Left colon (tissue), 2 donors: ENCODE data around the gene RGS12. TPM values are rescaled to one million over a fixed set of nuclear protein-coding genes. Genes with fewer than 3 reads are reported as not detected.
"Not testable (repeated sequence)": the region's sequence is repeated elsewhere in the genome, so short reads cannot be mapped to it uniquely, and the experiment has no call there.

ENCODE experiments used
- ATAC-seq: fragments of 200-7000 bp; cut with Tn5 transposase; one replicate; pipeline ENCODE4 v1.9.1; 2020; ENCODE audit warnings: mild to moderate bottlenecking, moderate library complexity
- DNase-seq, 2 donors: peaks; one replicate each; pipeline ENCODE4 v3.0.0-alpha.2; 2020
- intact Hi-C, 2 donors: fragments of 100-400 bp; cut with DNase I in 1 of 2; cut with micrococcal nuclease in 1 of 2; formaldehyde crosslinking; loops; one replicate each; pipeline versions ENCODE4 v1.11.2 to v1.14.0; 2022; cut with DNase I, micrococcal nuclease
- total RNA-seq, 2 donors: library from RNA; stranded (reverse); fragmentation: NEBNext Ultra II Directional; extraction: Animal tissue kit (Norgen Biotek cat#: 25700); gene quantifications; one replicate each; pipeline ENCODE4 v1.2.1, GENCODE V29; 2021
- donor health status: DM: no; HTN: no; CAD: no.
- donor health status: DM: yes; HTN: yes; CAD: no.

RGS12 gene
- total RNA-seq, 2 donors from 2014 or later, result 21.5 to 23.5 TPM

DNA sequence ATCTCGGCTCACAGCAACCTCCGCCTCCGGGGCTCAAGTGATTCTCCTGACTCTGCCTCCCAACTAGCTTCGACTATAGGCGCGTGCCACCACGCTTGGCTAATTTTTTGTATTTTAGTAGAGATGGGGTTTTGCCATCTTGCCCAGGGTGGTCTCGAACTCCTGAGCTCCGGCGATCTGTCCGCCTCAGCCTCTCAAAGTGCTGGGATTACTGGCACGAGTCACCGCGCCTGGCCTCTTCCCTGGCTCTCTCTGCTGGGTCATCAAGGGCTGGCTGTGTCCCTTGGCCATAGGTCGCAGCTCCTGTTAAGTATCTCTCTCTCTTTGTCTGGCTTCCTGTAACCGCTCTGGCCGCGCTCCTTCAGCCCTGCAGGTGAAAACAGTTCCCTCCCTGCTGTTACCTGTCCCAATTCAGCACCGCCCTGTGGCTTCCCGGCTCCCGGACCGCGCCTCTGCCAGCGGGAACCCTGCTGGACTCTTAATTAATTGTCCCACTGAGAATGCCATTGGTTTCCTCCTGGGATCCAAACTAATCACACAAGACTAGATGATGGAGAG lies 1.3 kb upstream of the RGS12 start:
- DNase-seq (peak; percentile 66 to 68), ATAC-seq (peak; percentile 38)
- intact Hi-C loops, result no loop called here

DNA sequence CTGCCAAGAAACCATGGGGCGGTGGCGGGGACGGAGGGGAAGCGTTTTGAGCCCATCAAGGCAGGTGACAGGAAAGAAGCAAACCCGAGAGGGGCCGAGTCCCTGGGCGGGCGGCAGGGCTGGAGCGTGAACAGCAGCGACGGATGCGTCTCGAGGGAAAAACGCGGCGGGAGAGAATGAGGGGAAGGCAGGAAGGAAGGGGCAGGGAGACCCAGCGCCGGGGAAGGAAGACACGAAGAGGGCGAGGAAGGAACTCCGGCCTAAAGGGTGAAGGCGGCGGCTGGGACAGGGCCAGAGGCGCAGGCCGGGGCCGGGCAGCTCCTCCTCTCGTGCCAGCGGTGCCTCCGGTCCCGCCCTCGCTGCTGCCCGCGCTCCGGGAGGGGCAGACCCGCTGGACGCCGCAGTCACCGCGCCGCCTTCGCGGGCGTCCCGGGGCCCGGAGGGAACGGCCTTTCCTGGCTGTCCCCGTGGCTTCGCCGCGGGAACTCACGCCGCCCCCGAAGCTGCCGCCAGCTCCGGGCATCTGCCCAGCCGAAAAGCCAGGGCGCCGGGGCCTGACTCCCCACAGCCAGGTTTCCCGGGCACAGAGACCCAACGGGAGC lies 751 bp upstream of the RGS12 start:
- ATAC-seq (peak; percentile 76), DNase-seq (peak; percentile 68 to 81)
- intact Hi-C loops, result no loop called here

DNA sequence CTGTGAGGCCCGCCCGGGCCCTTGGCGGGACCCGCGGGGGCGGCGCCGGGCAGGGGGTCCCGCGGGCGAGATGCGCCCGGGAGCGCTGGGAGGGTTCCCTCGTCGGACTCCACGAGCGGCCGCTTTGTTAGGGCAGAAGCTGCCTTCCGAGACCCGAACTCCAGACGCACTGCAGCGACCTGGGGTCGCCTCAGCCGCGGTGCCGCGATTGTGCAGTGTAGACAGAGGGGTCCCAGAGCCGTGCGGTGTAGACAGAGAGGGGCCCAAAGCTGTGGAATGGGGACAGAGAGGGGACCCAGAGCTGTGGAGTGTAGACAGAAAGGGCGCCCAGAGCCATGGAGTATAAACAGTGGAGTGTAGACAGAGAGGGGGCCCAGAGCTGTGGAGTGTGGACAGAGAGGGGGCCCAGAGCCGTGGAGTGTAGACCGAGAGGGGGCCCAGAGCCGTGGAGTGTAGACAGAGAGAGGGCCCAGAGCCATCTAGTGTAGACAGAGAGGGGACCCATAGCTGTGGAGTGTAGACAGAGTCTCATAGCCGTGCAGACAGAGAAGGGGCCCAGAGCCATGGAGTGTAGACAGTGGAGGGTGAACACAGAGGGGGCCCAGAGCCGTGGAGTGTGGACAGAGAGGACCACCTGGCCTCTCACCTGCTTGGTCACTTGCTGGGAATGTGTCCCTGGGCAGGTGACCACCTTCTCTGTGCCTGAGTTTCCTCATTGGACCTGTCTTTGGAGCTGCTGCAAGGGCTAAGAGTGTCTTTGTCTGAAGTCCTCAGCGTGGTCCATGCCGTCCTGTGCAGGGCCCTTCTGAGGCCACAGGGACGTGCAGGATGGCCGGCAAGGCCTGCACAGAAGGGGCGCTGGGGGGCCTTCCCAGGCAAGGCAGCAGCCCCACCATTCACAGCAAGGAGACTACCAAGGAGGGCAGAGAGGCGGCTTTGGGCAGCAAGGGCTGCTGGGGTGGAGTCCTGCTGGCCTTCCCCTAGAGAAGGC lies 875 bp downstream of the RGS12 start:
- DNase-seq, result no peak
- no peak for ATAC-seq
- intact Hi-C loops, result no loop called here

- intact Hi-C loops, result no loop called here
- DNase-seq (no peak), ATAC-seq (no peak)
Observed at GRCh38 chr4:3294401-3295241, 1.8 kb downstream of the RGS12 start.

DNA sequence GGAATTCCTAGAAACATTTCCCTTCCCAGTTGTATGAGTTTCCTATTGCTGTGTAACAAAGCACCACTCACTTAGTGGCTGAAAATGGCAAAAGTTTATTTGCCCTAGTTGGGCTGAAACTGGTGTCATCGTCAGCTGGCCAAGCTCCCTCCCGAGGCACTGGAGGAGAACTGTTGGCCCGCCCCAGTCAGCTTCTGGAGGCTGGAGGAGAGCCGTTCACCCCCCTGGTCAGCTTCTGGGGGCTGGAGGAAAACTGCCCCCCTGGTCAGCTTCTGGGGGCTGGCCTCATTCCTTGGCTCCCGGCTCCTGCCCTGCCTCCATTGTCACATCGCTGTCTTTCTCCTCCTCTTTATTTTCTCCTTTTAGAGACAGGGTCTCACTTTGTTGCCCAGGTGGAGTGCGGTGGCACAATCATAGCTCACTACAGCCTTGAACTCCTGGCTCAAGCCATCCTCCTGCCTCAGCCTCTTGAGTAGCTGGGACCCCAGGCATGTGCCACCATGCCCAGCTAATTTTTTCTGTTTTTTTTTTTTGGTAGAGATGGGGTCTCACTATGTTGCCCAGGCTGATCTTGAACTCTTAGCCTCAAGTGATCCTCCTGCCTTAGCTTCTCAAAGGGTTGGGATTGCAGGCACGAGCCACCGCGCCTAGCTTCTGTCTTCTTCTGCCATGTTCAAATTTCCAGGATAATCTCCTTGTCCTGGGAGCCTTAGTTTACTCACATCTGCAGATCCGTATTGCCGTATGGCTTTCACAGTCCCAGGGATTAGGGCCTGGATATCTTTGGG lies 3.2 kb downstream of the RGS12 start:
- ATAC-seq (no peak), DNase-seq (no peak)
- intact Hi-C loops, result no loop called here

DNA sequence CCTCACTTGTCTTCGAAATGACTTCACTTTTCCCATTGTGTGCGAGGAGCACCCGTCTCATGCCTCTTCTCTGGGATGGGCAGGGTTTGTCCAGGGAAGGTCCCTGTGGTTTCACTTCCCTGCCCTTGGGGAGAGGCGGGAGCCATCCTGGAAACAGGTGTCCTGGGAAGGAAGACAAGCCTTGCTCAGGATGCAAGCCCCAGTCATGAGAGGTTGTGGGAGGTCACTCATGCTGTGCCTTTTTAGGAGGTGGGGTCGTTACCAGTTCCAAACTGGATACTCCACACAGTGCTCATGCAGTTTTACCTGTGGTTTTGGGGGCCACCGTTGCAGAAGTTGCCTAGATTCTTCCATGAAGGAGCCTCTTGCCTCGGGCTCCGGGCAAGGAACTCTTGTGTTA lies 3.8 kb downstream of the RGS12 start:
- ATAC-seq (no peak), DNase-seq (no peak)
- intact Hi-C loops, result no loop called here

DNA sequence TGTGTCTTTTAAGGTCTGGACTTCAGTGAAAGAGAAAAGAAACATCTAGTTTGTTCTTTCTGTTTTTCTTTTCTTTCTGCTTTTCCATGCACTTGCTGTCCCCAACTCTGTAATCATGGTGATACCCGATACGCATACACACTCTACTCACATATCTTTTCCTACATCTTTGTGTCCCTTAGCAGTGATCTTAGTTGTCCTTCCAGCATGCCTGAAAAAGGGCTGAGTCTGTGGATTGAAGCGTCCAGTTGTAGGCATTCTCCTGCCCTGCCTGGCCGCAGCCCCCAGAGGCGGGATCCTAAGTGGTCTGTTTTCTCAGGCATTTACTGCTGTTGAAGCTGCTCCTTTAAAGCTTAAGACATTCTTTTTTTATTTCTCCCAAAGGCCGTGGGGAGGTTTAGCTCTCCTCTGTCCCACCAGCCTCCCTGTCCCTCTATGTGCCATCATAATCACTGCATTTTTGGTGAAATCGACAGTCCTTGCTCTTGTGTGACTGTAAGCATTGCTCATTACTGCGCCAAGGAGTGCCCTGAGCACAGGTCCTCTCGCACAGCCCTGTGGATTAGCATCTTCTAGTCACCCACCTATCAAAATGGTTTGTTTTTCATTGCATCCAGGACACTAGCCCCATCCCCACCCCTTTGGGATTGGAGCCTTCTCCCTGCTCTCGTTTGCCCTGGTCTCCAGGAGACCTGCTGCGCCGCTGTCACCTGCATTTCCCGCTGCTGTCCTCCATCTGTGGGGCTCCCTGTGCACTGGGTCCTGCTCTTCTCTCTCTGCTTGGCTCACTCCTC lies 4.4 kb downstream of the RGS12 start:
- ATAC-seq (no peak), DNase-seq (no peak)
- intact Hi-C loops, result no loop called here

- DNase-seq, result no peak
- intact Hi-C loops, result no loop called here
- ATAC-seq, result no peak
Observed at GRCh38 chr4:3299122-3299975, 6.5 kb downstream of the RGS12 start.

- intact Hi-C loops, result no loop called here
- ATAC-seq (no peak), DNase-seq (no peak)
Observed at GRCh38 chr4:3299976-3300671, 7.3 kb downstream of the RGS12 start.

- ATAC-seq, intact Hi-C loops, DNase-seq: not testable (repeated sequence)
Observed at GRCh38 chr4:3300882-3301281, 8.1 kb downstream of the RGS12 start.

DNA sequence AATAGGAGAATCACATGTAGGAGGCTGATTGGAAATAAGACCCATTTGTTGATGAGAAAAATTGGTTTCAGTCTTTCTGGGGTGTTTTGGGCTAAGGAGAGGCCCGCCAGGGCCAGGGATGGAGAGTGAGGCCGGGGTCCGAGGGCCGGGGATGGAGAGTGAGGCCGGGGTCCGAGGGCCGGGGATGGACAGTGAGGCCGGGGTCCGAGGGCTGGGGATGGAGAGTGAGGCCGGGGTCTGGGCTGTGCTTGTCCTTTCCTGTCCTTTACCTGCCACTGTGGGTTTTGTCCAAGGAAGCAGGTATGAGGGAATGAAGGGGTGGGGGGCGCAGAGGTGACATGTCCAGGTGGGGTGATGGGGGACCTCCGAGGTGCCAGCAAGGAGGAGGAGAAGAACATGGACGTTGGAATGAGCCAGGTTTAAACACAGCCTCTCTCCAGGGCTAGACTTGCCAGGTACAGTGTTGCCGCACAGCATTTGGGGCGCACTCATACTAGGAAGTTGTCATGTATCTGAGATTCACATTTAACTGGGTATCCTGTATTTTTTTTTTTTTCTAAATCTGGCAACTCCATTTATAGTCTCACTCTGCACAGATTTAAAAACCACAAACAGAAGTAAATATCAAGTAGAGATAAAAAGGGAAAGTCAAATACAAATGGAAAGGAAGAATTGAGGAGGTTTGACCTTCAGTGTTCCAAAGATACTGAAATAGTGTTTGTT lies 8.8 kb downstream of the RGS12 start:
- intact Hi-C loops, result no loop called here
- DNase-seq (no peak), ATAC-seq (no peak)

DNA sequence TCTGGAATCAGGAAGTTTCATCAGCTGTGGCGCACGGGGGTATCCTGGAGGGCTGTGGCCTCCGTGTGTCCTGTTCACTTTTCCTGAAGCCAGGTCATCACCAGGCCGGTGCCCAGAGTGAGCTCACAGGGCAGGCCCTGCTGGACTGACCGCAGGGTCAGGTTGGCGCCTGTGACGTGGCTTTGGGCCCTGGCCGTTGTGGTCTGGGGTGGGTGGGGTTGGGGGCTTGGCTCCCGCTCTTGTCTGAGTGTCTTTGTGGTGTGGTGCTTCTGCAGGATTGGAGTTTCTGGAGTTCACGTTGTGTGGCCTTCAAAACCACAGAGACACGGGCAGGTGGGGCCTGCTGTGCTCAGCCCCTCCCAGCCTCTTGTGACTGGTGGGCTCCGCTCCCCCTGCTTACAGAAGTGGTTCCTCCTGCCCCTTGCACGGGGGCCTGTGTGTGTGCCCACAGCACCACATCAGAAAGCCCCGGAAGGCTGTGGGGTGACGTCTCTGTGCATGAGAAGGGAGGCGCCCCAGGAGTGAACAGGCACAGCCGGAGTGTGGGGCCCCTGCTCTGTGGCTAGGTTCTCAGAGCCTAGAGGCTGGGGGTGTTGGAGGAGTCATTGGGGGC lies 9.5 kb downstream of the RGS12 start:
- no peak for ATAC-seq
- no peak for DNase-seq
- intact Hi-C loops, result no loop called here

DNA sequence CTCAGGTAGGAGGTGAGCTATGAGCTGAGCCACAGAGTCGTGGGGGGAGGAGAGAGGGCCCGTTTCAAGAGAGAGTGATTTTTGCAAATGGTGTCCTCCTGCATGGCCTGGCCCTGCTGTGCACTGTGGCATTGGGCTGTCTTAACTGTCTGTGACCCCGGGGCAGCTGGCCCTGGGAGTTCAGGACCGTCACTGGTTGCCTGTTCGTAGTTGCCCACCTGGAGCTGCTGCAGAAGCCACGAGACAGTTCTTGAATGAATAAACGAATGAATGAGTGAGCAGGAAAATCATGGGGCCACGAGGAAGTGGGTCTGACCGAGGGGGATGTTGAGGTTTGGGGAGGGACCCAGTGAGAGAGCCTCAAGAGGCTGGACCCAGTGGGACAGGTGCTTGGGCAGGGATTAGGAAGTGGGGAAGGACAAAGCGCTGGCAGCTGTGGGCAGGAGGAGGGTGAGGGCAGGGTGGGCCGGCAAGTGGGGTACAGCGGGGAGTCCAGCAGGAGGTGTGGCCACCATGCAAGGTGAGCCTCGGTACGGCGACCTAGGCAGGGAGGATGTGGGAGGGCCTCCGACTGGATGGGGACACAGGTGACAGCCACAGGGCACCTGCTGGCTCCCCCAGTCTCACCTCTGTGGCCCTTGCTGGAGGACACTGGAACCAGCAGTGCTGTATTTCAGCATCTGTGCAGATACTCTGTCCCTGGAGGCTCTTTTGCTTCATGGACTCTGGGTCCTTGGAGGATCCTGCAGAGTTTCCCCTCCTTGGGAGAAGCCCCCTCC lies 10.2 kb downstream of the RGS12 start:
- intact Hi-C loops, result no loop called here
- DNase-seq (no peak), ATAC-seq (no peak)

GRCh38 chr4:3303565-3303824 lies 10.7 kb downstream of the RGS12 start:
- ATAC-seq, result no peak
- intact Hi-C loops, result no loop called here
- DNase-seq, result no peak
